Measurements from ENCODE around the gene GFRA1. TPM values are rescaled to one million over a fixed set of nuclear protein-coding genes. Genes with fewer than 3 reads are reported as not detected.
"Not testable (repeated sequence)": the region's sequence is repeated elsewhere in the genome, so short reads cannot be mapped to it uniquely, and the experiment has no call there.

GFRA1 gene
- total and polyA plus RNA-seq, 2 experiments from 2014 or later: 1.7 to 5.0 TPM

DNA sequence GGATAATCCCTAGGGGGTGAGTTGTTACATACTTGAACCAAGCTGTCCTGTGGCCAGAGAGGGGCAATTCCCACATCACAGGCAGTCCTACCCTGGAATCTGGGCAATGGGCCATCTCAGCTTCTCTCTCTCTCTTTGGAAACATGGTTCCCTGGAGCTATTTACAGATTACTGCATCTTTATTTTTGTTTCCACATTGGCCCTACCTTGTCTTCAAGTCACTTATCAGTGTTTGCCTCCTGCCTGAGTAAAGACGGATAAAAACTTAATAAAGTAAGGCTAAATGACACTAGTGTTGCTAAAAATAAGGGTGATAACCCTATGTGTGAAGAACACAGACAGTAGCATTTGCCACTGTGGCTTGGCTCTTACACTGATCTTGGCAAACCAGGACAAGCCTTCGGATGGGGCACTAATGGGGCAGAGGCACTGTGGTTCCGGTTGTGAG lies 228.2 kb downstream of the GFRA1 start:
- peak in 1 of 2 donors; percentile 3 for DNase-seq (ENCODE audit: low read depth in 1 of 2, low spot score in 1 of 2)
- Histone ChIP-seq H3K4me3 (no peak overlapping the region), H3K4me1 (ENCODE audit: low read depth) (no peaks in the 10 kb centered on the region), H3K9me3 (ENCODE audit: low read depth) (no peaks in the 10 kb centered on the region), H3K36me3 (no peaks in the 10 kb centered on the region), H3K27me3 (no peaks in the 10 kb centered on the region), H3K27ac (no peak overlapping the region)
- TF ChIP-seq, protein P1, sequence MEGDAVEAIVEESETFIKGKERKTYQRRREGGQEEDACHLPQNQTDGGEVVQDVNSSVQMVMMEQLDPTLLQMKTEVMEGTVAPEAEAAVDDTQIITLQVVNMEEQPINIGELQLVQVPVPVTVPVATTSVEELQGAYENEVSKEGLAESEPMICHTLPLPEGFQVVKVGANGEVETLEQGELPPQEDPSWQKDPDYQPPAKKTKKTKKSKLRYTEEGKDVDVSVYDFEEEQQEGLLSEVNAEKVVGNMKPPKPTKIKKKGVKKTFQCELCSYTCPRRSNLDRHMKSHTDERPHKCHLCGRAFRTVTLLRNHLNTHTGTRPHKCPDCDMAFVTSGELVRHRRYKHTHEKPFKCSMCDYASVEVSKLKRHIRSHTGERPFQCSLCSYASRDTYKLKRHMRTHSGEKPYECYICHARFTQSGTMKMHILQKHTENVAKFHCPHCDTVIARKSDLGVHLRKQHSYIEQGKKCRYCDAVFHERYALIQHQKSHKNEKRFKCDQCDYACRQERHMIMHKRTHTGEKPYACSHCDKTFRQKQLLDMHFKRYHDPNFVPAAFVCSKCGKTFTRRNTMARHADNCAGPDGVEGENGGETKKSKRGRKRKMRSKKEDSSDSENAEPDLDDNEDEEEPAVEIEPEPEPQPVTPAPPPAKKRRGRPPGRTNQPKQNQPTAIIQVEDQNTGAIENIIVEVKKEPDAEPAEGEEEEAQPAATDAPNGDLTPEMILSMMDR (IDR thresholded peaks at IDR 0.05; ENCODE audit: low read depth, low read length): no peak

DNA sequence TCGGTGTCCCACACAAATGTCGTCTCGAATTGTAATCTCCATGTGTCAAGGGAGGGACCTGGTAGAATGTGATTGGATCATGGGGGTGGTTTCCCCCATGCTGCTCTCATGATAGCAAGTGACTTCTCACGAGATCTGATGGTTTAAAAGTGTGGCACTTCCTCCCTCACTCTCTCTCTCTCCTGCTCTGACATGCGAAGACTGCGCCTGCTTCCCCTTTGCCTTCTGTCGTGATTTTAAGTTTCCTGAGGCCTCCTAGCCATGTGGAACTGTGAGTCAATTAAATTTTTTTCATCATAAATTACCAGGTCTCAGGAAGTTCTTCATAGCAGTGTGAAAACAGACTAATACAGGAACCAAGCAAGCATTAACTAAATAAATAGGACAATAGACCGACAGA lies 229.1 kb downstream of the GFRA1 start:
- Histone ChIP-seq H3K4me1 (ENCODE audit: low read depth) (no peaks in the 10 kb centered on the region), H3K27ac (no peak overlapping the region), H3K9me3 (ENCODE audit: low read depth) (no peaks in the 10 kb centered on the region), H3K27me3 (no peaks in the 10 kb centered on the region), H3K36me3 (no peaks in the 10 kb centered on the region), H3K4me3 (no peak overlapping the region)
- TF ChIP-seq, protein P1 (IDR thresholded peaks at IDR 0.05; ENCODE audit: low read depth, low read length): no peak
- no peak for DNase-seq (ENCODE audit: low read depth in 1 of 2, low spot score in 1 of 2)

DNA sequence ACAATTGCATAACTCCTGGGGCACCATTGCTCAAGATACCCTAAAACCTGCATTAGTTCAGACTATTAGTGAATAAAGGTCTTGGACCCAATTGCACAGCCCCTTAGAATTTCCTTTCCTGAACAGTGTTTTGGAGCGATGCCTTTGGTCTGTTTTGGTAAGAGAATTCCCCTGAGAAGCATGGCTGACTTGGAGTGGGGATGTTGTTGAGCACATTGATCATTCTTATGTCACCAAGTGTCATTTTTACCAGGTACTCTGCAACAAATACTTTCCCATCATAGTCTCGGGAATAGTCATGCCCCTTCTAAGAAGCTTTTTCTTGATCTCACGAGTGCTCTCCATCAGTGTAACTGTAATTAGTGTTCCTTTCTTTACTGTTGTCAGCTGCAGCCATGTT lies 229.7 kb downstream of the GFRA1 start:
- Histone ChIP-seq H3K36me3 (no peaks in the 10 kb centered on the region), H3K27me3 (no peaks in the 10 kb centered on the region), H3K4me3 (no peak overlapping the region), H3K27ac (no peak overlapping the region), H3K9me3 (ENCODE audit: low read depth) (no peaks in the 10 kb centered on the region), H3K4me1 (ENCODE audit: low read depth) (no peaks in the 10 kb centered on the region)
- DNase-seq (ENCODE audit: low read depth in 1 of 2, low spot score in 1 of 2): no peak
- TF ChIP-seq, protein P1 (IDR thresholded peaks at IDR 0.05; ENCODE audit: low read depth, low read length): no peak

DNA sequence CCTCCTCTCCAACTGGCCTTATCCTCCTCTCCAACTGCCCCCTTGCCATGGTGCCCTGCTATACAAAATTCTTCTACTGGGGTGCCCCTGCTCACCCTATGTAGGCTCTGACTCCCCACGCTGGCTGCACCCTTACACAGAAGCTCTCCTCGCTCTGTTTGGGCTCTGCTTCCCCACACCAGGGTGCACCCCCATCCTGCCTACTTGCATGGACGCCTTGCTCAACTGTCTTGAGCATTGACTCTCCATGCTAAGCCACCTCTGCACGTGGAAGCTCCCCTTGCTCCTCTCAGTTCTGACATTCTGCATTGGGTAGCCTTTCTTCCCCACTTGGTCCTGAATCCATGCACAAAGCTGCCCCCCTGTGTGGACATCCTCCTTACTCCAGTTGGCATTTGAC lies 231.1 kb downstream of the GFRA1 start:
- H3K36me3 ChIP-seq: no peaks in the 10 kb centered on the region
- no peaks in the 10 kb centered on the region for H3K9me3 ChIP-seq (ENCODE audit: low read depth)
- no peak overlapping the region for H3K4me3 ChIP-seq
- H3K27ac ChIP-seq: no peak overlapping the region
- TF ChIP-seq, protein P1 (IDR thresholded peaks at IDR 0.05; ENCODE audit: low read depth, low read length): no peak
- H3K4me1 ChIP-seq (ENCODE audit: low read depth): no peaks in the 10 kb centered on the region
- no peak for DNase-seq (ENCODE audit: low read depth in 1 of 2, low spot score in 1 of 2)
- H3K27me3 ChIP-seq: no peaks in the 10 kb centered on the region

DNA sequence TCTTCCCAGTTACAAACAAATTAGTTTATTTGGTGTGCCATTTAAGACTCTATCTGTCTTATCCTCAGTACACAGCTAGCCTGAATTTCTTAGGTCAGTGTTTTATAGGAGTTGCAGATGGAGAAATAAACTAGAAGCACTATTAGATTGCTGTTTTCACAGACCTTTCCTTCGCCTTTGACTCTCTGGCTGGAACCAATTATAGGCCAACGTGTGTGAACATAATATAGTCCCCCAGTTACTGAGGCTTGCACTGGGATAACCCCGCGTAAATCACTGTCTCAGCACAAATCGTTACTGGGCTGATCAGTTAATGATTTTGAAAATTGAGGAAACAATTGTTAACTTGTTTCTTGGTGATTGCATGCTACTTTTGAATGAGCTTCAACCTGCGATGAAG lies 233.4 kb downstream of the GFRA1 start:
- no peaks in the 10 kb centered on the region for H3K27me3 ChIP-seq
- TF ChIP-seq, protein P1 (IDR thresholded peaks at IDR 0.05; ENCODE audit: low read depth, low read length): no peak
- no peaks in the 10 kb centered on the region for H3K4me1 ChIP-seq (ENCODE audit: low read depth)
- no peak overlapping the region for H3K27ac ChIP-seq
- DNase-seq (ENCODE audit: low read depth in 1 of 2, low spot score in 1 of 2): no peak
- H3K36me3 ChIP-seq: no peaks in the 10 kb centered on the region
- H3K4me3 ChIP-seq: no peak overlapping the region
- H3K9me3 ChIP-seq (ENCODE audit: low read depth): no peaks in the 10 kb centered on the region

DNA sequence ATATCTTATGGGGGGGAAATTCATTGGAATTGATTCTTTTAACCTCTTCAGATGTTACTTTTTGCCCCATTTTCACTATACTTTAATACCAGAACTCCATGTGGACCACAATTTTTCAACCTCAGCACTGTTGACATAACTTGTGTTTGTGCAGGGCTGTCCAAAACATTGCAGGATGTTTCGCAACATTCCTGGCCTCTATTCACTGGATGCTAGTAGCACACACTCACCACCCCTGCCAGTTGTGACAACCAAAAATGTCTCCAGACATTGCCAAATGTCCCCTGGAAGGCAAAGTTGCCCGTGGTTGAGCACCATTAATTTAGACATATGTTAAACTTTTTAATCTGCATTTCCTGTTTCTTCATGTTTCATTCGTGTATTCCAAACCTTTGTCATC lies 234.7 kb downstream of the GFRA1 start:
- Histone ChIP-seq H3K4me1 (ENCODE audit: low read depth) (no peaks in the 10 kb centered on the region), H3K27me3 (no peaks in the 10 kb centered on the region), H3K9me3 (ENCODE audit: low read depth) (peaks cover 2% of the 10 kb centered on the region), H3K27ac (no peak overlapping the region), H3K36me3 (no peaks in the 10 kb centered on the region), H3K4me3 (no peak overlapping the region)
- peak in 1 of 2 donors; percentile 42 for DNase-seq (ENCODE audit: low read depth in 1 of 2, low spot score in 1 of 2)
- TF ChIP-seq, protein P1 (IDR thresholded peaks at IDR 0.05; ENCODE audit: low read depth, low read length): no peak

DNA sequence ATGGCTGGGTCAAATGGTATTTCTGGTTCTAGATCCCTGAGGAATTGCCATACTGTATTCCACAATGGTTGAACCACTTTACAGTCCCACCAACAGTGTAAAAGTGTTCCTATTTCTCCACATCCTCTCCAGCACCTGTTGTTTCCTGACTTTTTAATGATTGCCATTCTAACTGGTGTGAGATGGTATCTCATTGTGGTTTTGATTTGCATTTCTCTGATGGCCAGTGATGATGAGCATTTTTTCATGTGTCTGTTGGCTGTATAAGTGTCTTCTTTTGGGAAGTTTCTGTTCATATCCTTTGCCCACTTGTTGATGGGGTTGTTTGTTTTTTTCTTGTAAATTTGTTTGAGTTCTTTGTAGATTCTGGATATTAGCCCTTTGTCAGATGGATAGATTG lies 237.6 kb downstream of the GFRA1 start:
- H3K4me3 ChIP-seq; H3K27me3 ChIP-seq; H3K4me1 ChIP-seq (ENCODE audit: low read depth); H3K27ac ChIP-seq; H3K36me3 ChIP-seq; DNase-seq (ENCODE audit: low read depth in 1 of 2, low spot score in 1 of 2); H3K9me3 ChIP-seq (ENCODE audit: low read depth): not testable (repeated sequence)

All from cardiac muscle cell (in vitro differentiated cells and primary cell).